Activated naive CD4-positive, alpha-beta T cell treated with anti-CD3 and anti-CD28 coated beads, Interleukin-2, amount 50 U/mL, for 72 hours (primary cell): Measurements from ENCODE around the gene RPP21. TPM values are rescaled to one million over a fixed set of nuclear protein-coding genes. Genes with fewer than 3 reads are reported as not detected.

Experiments
- ATAC-seq, 2 donors: fragments of 150-1000 bp; cut with Tn5 transposase; 2 replicates each; pipeline ENCODE4 v1.10.0; 2021; ENCODE audit warnings: mild to moderate bottlenecking in 2 of 2, moderate library complexity in 2 of 2
- DNase-seq, 2 donors: peaks; one replicate each; pipeline ENCODE4 v3.0.0; 2021 to 2022; ENCODE audit warnings: low spot score in 2 of 2
- H3K27ac Mint-ChIP-seq, 2 donors: one replicate each; pipeline ENCODE4 v1.8.0; 2022; ENCODE audit warnings: mild to moderate bottlenecking in 2 of 2, mixed read lengths in 2 of 2
- H3K36me3 Mint-ChIP-seq, 2 donors: one replicate each; pipeline ENCODE4 v1.8.0; 2022; ENCODE audit warnings: mixed read lengths in 2 of 2
- H3K9me3 Mint-ChIP-seq, 2 donors: one replicate each; pipeline ENCODE4 v1.8.0; 2022; ENCODE audit warnings: mixed read lengths in 2 of 2
- total RNA-seq, 2 donors: library from RNA; stranded (reverse); gene quantifications; one replicate each; pipeline ENCODE4 v1.2.3, GENCODE V29; 2022

Gene RPP21
- total RNA-seq, 2 donors from 2014 or later, result 20.8 to 49.9 TPM

- no peaks in the 10 kb centered on the region for H3K9me3 Mint-ChIP-seq
- H3K27ac Mint-ChIP-seq, result peak overlapping the region; percentile 93 to 98
- peaks cover 15 to 19% of the 10 kb centered on the region in 2 donors for H3K36me3 Mint-ChIP-seq
- ATAC-seq (peak; percentile 72 to 83), DNase-seq (peak; percentile 76 to 78)
Observed at GRCh38 chr6:30325873-30326525, 19.0 kb upstream of the RPP21 start.

- peaks cover 15 to 19% of the 10 kb centered on the region in 2 donors for H3K36me3 Mint-ChIP-seq
- H3K27ac Mint-ChIP-seq, result peak within 1 kb of the TSS; percentile 93 to 98
- no peaks in the 10 kb centered on the region for H3K9me3 Mint-ChIP-seq
- DNase-seq (peak; percentile 88 to 89), ATAC-seq (peak; percentile 68 to 76)
Observed at GRCh38 chr6:30326526-30327231, 18.3 kb upstream of the RPP21 start, which contains the start of gene TRIM39. TRIM39 (plus strand) TSS chr6:30326927; CDS start chr6:30329318, 2,391 bp downstream.

GRCh38 chr6:30327232-30327746 is 17.7 kb upstream of the RPP21 start:
- H3K9me3 Mint-ChIP-seq, result no peaks in the 10 kb centered on the region
- peak in 1 of 2 donors; percentile 1 for ATAC-seq
- peak overlapping the region; percentile 83 to 93 for H3K27ac Mint-ChIP-seq
- H3K36me3 Mint-ChIP-seq, result peaks cover 15 to 17% of the 10 kb centered on the region in 2 donors
- DNase-seq, result no peak

- ATAC-seq (no peak), DNase-seq (no peak)
- H3K36me3 Mint-ChIP-seq, result peaks cover 12 to 15% of the 10 kb centered on the region in 2 donors
- no peaks in the 10 kb centered on the region for H3K9me3 Mint-ChIP-seq
- H3K27ac Mint-ChIP-seq, result no peak overlapping the region
Observed at GRCh38 chr6:30328397-30328796, 16.6 kb upstream of the RPP21 start.

GRCh38 chr6:30329331-30329730 is 15.6 kb upstream of the RPP21 start:
- peaks cover 12 to 15% of the 10 kb centered on the region in 2 donors for H3K36me3 Mint-ChIP-seq
- ATAC-seq (no peak), DNase-seq (no peak)
- no peaks in the 10 kb centered on the region for H3K9me3 Mint-ChIP-seq
- H3K27ac Mint-ChIP-seq, result no peak overlapping the region

- H3K9me3 Mint-ChIP-seq, result no peaks in the 10 kb centered on the region
- no peak overlapping the region for H3K27ac Mint-ChIP-seq
- ATAC-seq (no peak), DNase-seq (no peak)
- H3K36me3 Mint-ChIP-seq, result peaks cover 6 to 9% of the 10 kb centered on the region in 2 donors
Observed at GRCh38 chr6:30331981-30332380, 13.0 kb upstream of the RPP21 start.

- Mint-ChIP-seq H3K9me3 (no peaks in the 10 kb centered on the region), H3K36me3 (peaks cover 6 to 9% of the 10 kb centered on the region in 2 donors)
- DNase-seq, result no peak
Observed at GRCh38 chr6:30334075-30334783, 10.7 kb upstream of the RPP21 start.

GRCh38 chr6:30340589-30341054 is 4.3 kb upstream of the RPP21 start:
- no peak for DNase-seq
- Mint-ChIP-seq H3K27ac (no peak overlapping the region), H3K36me3 (peaks cover 5 to 27% of the 10 kb centered on the region in 2 donors), H3K9me3 (no peaks in the 10 kb centered on the region)
- ATAC-seq, result peak; percentile 13 to 36

More at GRCh38 chr6:30334075-30334783, 10.7 kb upstream of the RPP21 start:
- no peak overlapping the region for H3K27ac Mint-ChIP-seq
- no peak for ATAC-seq

- DNase-seq (no peak), ATAC-seq (no peak)
- Mint-ChIP-seq H3K36me3 (peaks cover 11 to 32% of the 10 kb centered on the region in 2 donors), H3K9me3 (no peaks in the 10 kb centered on the region), H3K27ac (no peak overlapping the region)
Observed at GRCh38 chr6:30341218-30341617, 3.7 kb upstream of the RPP21 start.

GRCh38 chr6:30341728-30342127 is 3.2 kb upstream of the RPP21 start:
- Mint-ChIP-seq H3K27ac (no peak overlapping the region), H3K9me3 (no peaks in the 10 kb centered on the region), H3K36me3 (peaks cover 13 to 33% of the 10 kb centered on the region in 2 donors)
- DNase-seq (no peak), ATAC-seq (no peak)

GRCh38 chr6:30344191-30344867 is 627 bp upstream of the RPP21 start:
- DNase-seq (no peak), ATAC-seq (peak; percentile 12 to 67)
- no peaks in the 10 kb centered on the region for H3K9me3 Mint-ChIP-seq
- H3K27ac Mint-ChIP-seq, result peak overlapping the region in 1 of 2 donors; percentile 89
- H3K36me3 Mint-ChIP-seq, result peaks cover 16 to 34% of the 10 kb centered on the region in 2 donors

- no peaks in the 10 kb centered on the region for H3K9me3 Mint-ChIP-seq
- peak overlapping the region; percentile 3 to 89 for H3K27ac Mint-ChIP-seq
- ATAC-seq (no peak), DNase-seq (no peak)
- peaks cover 16 to 24% of the 10 kb centered on the region in 2 donors for H3K36me3 Mint-ChIP-seq
Observed at GRCh38 chr6:30345852-30346251, 896 bp downstream of the RPP21 start.

- peaks cover 12 to 15% of the 10 kb centered on the region in 2 donors for H3K36me3 Mint-ChIP-seq
- no peak overlapping the region for H3K27ac Mint-ChIP-seq
- DNase-seq (no peak), ATAC-seq (no peak)
- H3K9me3 Mint-ChIP-seq, result no peaks in the 10 kb centered on the region
Observed at GRCh38 chr6:30348957-30349356, 4.0 kb downstream of the RPP21 start.

GRCh38 chr6:30349421-30350177 is 4.6 kb downstream of the RPP21 start:
- Mint-ChIP-seq H3K27ac (no peak overlapping the region), H3K36me3 (peaks cover 12 to 15% of the 10 kb centered on the region in 2 donors), H3K9me3 (no peaks in the 10 kb centered on the region)
- ATAC-seq (peak in 1 of 2 donors; percentile 42), DNase-seq (no peak)

- no peaks in the 10 kb centered on the region for H3K9me3 Mint-ChIP-seq
- H3K27ac Mint-ChIP-seq, result no peak overlapping the region
- DNase-seq (no peak), ATAC-seq (peak in 1 of 2 donors; percentile 63)
- H3K36me3 Mint-ChIP-seq, result peaks cover 12 to 15% of the 10 kb centered on the region in 2 donors
Observed at GRCh38 chr6:30350524-30350923, 5.6 kb downstream of the RPP21 start.
